ENCODE measurements around the gene DICER1. TPM values are rescaled to one million over a fixed set of nuclear protein-coding genes. Genes with fewer than 3 reads are reported as not detected.

DICER1 gene
- total RNA-seq, 1 donor from 2014 or later = 64.0 TPM

DNA sequence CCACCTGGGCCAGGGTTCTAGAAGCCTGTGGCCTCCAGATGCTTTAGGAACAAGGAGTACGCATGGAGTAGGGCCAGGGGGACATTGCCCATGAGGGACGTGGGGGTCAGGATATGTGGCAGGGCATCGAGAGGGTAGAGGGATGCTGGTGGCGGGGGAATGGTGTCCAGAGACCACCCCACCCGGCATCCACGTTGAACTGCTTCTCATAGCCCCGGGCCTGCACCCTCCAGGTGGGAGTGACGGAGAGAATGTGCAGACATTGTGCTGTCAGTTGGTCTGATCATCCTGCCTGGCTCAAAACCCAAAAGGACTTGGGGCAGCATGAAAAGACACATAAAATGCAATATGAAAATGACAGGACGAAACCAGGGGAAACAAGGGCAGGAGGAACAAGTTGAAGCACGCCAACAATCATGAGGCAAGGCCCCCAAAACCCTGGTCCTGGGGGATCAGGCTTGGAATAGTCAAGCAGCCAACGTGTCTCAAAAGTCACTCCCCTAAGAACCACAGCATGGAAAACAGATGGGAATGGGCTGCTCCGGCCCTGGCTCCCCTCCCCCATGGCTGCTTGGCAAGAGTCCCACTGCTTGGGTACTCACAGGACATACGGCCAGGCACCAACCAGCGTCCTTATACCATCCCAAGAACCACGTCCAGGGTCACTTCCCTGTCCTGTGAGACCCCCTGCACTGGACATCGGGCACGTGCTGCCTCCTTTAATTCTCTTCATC lies 117.9 kb downstream of the DICER1 start:
- Mint-ChIP-seq H3K27me3 (ENCODE audit: low read depth) (peaks cover 6% of the 10 kb centered on the region), H3K9me3 (no peaks in the 10 kb centered on the region), H3K36me3 (ENCODE audit: low read depth) (no peaks in the 10 kb centered on the region), H3K27ac (no peak overlapping the region), H3K4me1 (ENCODE audit: low read depth) (no peaks in the 10 kb centered on the region), H3K4me3 (ENCODE audit: low read depth) (no peak overlapping the region)
- intact Hi-C loops (cut with micrococcal nuclease) = no loop called here
- no peak for DNase-seq (ENCODE audit: low spot score)

DNA sequence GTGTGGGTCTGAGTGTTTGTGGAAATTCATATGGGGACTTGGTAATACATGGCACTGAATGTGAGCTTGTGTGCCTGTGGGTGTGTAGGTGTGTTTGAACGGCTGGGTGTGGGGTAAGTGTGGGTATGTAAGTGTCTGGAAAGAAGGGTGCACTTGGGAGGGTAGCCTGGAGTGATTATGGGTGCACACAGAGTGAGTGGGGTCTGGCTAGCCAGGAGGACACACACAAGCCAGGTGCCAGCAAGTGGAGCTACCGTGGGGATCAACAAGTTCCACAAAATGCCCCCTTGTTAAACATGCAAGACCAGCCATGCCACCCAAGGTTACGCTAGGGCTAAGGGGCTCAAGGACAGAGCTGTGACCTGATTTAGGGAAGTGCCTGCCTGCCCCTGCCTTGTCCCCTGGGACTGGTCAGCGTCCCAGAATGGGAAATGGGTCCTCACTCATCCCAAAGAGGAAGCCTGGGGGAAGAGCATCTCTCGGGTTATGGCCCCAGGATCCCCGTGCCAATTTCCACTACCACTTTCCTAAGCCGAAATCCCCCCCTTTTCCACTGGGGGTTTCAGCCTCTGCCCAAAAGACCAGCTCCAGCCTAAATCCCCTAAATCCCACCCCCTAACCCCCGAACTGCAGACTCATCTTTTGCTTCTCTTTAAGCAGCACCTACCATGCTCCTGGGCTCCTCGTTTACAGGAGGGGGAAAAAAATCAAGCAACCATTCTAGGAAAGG lies 118.6 kb downstream of the DICER1 start:
- intact Hi-C loops (cut with micrococcal nuclease) = no loop called here
- Mint-ChIP-seq H3K27me3 (ENCODE audit: low read depth) (peaks cover 6% of the 10 kb centered on the region), H3K36me3 (ENCODE audit: low read depth) (no peaks in the 10 kb centered on the region), H3K4me3 (ENCODE audit: low read depth) (no peak overlapping the region), H3K9me3 (no peaks in the 10 kb centered on the region), H3K4me1 (ENCODE audit: low read depth) (no peaks in the 10 kb centered on the region), H3K27ac (no peak overlapping the region)
- DNase-seq (ENCODE audit: low spot score) = no peak

DNA sequence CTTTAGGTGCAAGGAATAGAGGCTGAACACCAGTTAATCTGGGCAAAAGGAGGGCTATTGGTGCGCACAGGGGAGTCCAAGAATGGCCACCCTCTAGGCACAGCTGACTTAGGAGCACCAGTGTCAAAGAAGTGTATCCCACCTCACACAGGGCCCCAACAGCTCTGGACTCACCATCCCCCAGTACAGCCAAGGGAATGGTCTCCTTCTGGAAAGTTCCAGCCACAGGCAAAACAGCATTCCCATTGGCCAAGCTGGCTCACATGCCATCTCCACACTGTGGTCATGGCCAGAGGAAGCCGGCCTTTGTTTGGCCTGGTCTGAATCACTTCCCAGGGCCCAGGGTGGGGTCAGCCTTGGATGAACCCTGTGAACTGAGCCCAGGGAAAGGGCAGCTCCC lies 120.1 kb downstream of the DICER1 start:
- Mint-ChIP-seq H3K27me3 (ENCODE audit: low read depth) (peaks cover 6% of the 10 kb centered on the region), H3K9me3 (peaks cover 3% of the 10 kb centered on the region), H3K27ac (no peak overlapping the region), H3K4me3 (ENCODE audit: low read depth) (no peak overlapping the region), H3K36me3 (ENCODE audit: low read depth) (no peaks in the 10 kb centered on the region), H3K4me1 (ENCODE audit: low read depth) (no peaks in the 10 kb centered on the region)
- intact Hi-C loops (cut with micrococcal nuclease) = no loop called here
- no peak for DNase-seq (ENCODE audit: low spot score)

Other genes with a start within 250 kb of the DICER1 start
- gene CLMN, start 162.4 kb upstream of the DICER1 start, total RNA-seq = 0.51 and 1.3 TPM in 2 replicates

All from activated T-helper 2 cell treated with anti-CD3 and anti-CD28 coated beads, Interferon-gamma antibody, Interleukin-2, Interleukin-4, amounts not matched to agents 10 μg/mL and 5 μg/mL and 100 μg/mL, durations not matched to agents 14 hours and 24 hours and 36 hours (primary cell).